Bronchial epithelial cell (primary cell): ENCODE data around the gene TASP1. TPM values are rescaled to one million over a fixed set of nuclear protein-coding genes. Genes with fewer than 3 reads are reported as not detected.

Experiments
- DNase-seq: peaks from one replicate; pipeline ENCODE4 v3.0.0-alpha.2; 2010; ENCODE audit warnings: low read depth
- FAIRE-seq: peaks from 2 replicates; lab custom pipeline; 2011; peaks lifted over from hg19 to GRCh38; lab: Jason Lieb, UNC
- H3K27me3 ChIP-seq: 2 replicates; pipeline ENCODE4 v1.5.1; 2011; ENCODE audit warnings: low read length; ENCODE audit not compliant: control insufficient read depth, insufficient read depth
- H3K36me3 ChIP-seq: 2 replicates; pipeline ENCODE4 v1.5.1; 2011; ENCODE audit warnings: low read length; ENCODE audit not compliant: control insufficient read depth, insufficient read depth
- H3K4me3 ChIP-seq: 2 replicates; pipeline ENCODE4 v1.5.1; 2011; ENCODE audit warnings: mild to moderate bottlenecking, low read depth, low read length, control low read depth
- CTCF ChIP-seq: IDR thresholded peaks from 2 replicates; pipeline ENCODE4 v1.5.1; 2011; ENCODE audit warnings: mild to moderate bottlenecking, moderate library complexity, low read length, control low read depth, inconsistent platforms; ENCODE audit not compliant: insufficient read depth, severe bottlenecking
- total RNA-seq: library from RNA; depleted of rRNA; stranded (reverse); fragments of >200 nt; gene quantifications from 2 replicates; pipeline ENCODE4 v1.2.1, GENCODE V29; 2014

The TASP1 gene
- total RNA-seq, 1 donor from 2014 or later, result 18.7 TPM

- no peak for TF ChIP-seq CTCF
- Histone ChIP-seq H3K36me3 (no peaks in the 10 kb centered on the region), H3K27me3 (no peaks in the 10 kb centered on the region), H3K4me3 (no peak overlapping the region)
- DNase-seq (peak; percentile 18), FAIRE-seq (no peak)
These were observed 42.8 kb upstream of the TASP1 start for GRCh38 chr20:13681248-13682125.

GRCh38 chr20:13678944-13679343, 40.2 kb upstream of the TASP1 start:
- H3K36me3 ChIP-seq, result no peaks in the 10 kb centered on the region
- peak; percentile 20 for DNase-seq
- TF ChIP-seq CTCF, result no peak
- H3K4me3 ChIP-seq, result no peak overlapping the region
- FAIRE-seq, result no peak
- H3K27me3 ChIP-seq, result no peaks in the 10 kb centered on the region

- DNase-seq, result no peak
- H3K27me3 ChIP-seq, result no peaks in the 10 kb centered on the region
- H3K36me3 ChIP-seq, result no peaks in the 10 kb centered on the region
- FAIRE-seq, result no peak
- H3K4me3 ChIP-seq, result no peak overlapping the region
- TF ChIP-seq CTCF, result no peak
These were observed 38.5 kb upstream of the TASP1 start for GRCh38 chr20:13677241-13677640.

- Histone ChIP-seq H3K36me3 (no peaks in the 10 kb centered on the region), H3K4me3 (no peak overlapping the region), H3K27me3 (no peaks in the 10 kb centered on the region)
- FAIRE-seq, result no peak
- no peak for DNase-seq
- TF ChIP-seq CTCF, result no peak
These were observed 38.0 kb upstream of the TASP1 start for GRCh38 chr20:13676682-13677081.

GRCh38 chr20:13672690-13673089, 34.0 kb upstream of the TASP1 start:
- H3K36me3 ChIP-seq, result no peaks in the 10 kb centered on the region
- FAIRE-seq (no peak), DNase-seq (no peak)
- no peak overlapping the region for H3K4me3 ChIP-seq
- H3K27me3 ChIP-seq, result peaks cover 1% of the 10 kb centered on the region
- no peak for TF ChIP-seq CTCF
